Raji (cell line): ENCODE data around the gene IQCK.

Experiments
- POLR2A ChIP-seq: IDR thresholded peaks from 2 replicates; pipeline ENCODE4 v1.6.1; 2011; ENCODE audit warnings: low read depth, low read length, control low read depth; ENCODE audit not compliant: insufficient read depth

IQCK gene

DNA sequence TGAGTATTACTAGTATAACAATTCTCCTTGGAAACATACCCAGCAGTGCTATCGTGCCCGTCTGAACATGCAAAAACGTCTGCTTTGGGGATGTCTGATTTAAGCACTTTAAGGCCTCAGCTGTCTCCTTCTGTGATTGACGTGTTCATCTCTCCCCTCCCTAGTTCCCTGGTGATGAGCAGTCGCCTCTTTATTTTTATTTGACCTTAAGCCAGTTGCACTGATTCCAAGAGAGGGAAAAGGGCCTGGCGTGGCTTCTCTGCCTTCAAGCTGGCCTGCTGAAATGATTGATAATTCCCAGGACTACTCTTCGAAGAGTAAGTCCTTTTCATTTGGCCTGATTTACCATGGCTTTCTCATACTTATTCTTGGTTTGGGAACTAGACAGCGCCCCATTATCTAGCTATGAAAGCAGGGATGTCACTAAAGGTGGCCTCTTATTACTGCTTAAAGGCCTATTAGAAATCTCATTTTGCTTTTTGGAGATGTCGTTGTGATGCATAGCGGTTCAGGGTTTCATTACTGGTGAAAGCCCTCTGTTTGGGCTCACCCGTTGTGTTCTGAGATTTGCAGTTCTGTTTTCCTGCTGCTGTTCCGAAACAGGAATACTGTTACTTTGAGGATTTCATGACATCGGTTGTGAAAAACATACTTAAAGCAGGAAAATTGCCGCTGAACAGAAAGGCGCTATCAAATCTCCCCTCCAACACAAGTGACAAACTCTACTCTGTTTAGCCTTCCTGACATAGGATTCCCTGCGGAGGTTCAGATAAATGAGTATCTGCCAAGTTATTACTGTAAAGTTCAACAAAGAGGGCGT, 65.5 kb downstream of the IQCK start:
- no peak for TF ChIP-seq POLR2A

DNA sequence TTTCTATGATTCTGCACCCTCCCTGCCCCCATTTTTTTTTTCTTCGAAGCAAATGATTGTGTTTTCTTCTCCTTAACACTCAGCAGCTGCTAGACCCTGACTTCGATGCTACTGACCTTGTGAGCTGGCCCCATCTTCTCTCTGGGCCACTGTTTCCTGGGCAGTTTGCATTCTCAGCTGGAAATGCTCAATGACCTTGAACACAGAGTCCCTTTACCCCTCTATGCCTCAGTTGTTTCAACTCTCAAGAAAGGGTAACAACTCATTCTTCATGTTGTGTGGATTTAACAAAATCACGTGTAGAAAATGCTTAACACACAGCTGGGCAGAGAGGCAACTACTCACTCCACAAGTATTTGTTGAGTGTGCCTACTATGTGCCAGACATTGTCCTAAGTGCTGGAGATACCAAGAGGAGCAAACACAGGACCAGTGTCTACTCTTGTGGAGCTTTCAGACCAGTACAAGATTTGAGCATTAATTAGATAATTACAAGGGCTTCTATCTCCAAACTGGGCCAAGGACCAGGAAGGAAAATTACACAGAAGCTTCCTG, 66.2 kb downstream of the IQCK start:
- no peak for TF ChIP-seq POLR2A

- TF ChIP-seq POLR2A, result no peak
Observed at GRCh38 chr16:19785081-19785480, 67.0 kb downstream of the IQCK start.

- TF ChIP-seq POLR2A, result no peak
Observed at GRCh38 chr16:19785512-19786130, 67.5 kb downstream of the IQCK start.

- no peak for TF ChIP-seq POLR2A
Observed at GRCh38 chr16:19802612-19803011, 84.5 kb downstream of the IQCK start.

GRCh38 chr16:19804538-19805323, 86.7 kb downstream of the IQCK start:
- TF ChIP-seq POLR2A, result no peak

DNA sequence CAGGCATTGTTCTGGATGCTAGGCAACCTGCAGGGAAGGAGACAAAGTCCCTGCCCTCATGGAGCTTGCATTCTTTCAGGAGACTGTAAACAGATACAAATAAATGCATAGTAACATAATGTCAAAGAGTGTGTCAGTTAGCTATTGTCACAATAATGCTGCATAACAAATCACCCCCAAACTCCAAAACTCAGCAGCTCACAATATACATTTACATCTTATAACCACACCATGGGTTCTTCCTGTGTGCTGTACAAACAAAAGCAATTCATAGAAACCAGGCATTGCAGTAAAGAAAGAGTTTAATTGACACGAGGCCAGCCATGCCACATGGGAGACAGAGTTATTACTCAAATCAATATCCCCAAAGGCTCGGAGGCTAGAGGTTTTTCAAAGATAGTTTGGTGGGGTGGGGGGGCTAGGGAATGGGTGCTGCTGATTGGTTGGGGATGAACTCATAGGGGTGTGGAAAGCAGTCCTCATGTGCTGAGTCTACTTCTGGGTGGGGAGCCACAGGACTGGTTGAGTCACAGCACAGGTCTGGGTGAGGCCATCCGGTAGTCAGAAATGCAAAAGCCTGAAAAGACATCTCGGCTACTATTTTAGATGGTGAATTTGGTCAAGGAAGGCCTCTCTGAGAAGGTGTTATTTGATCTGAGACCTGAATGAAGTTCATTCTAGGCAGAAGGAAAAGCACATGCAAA, 87.5 kb downstream of the IQCK start:
- no peak for TF ChIP-seq POLR2A

GRCh38 chr16:19808061-19808641, 90.1 kb downstream of the IQCK start:
- TF ChIP-seq POLR2A, result no peak

DNA sequence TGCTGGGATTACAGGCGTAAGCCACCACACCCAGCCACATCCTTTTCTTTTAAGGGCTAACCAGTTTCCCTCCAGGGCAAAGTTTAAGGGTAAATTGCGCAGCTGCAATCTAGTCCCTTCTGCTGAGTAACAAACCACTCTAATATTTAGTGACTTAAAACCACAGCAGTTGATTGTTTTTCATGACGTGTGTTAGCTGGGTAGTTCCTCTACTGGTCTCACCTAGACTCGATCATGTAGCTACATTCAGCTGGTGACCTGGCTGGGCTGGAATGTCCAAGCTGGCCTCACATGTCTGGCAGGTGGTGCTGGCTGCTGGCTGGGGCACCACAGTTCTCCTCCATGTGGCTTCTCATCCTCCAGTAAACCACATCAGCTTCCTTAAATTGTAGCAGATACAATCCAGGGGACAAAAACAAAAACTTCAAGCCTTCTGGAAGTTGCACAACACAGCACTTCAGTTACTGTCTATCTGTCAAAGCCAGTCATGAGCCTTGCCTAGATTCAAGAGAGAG, 91.1 kb downstream of the IQCK start:
- no peak for TF ChIP-seq POLR2A

DNA sequence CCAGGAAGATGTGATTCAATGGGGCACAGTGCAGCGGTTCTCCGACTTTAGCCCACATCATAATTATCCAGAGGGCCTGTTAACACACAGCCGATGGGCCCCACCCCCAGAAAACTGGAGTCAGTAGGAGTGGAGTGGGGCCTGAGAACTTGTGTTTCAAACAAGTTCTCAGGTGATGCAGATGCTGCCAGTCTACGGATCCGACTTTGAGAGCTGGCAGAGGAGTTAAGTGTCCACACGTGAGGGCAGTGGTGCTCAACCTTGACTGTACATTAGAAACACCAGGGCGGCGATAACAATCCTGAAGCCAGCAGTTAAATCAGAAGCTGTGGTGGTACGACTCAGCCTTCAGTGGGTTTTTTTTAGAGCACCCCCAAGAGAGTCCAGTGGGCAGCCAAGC, 91.6 kb downstream of the IQCK start:
- no peak for TF ChIP-seq POLR2A

- no peak for TF ChIP-seq POLR2A
Observed at GRCh38 chr16:19810817-19811731, 93.0 kb downstream of the IQCK start.

GRCh38 chr16:19812986-19813385, 94.9 kb downstream of the IQCK start:
- TF ChIP-seq POLR2A, result no peak

GRCh38 chr16:19815418-19815817, 97.3 kb downstream of the IQCK start:
- TF ChIP-seq POLR2A, result no peak
